ENCODE data around the gene MIGA1. TPM values are rescaled to one million over a fixed set of nuclear protein-coding genes. Genes with fewer than 3 reads are reported as not detected.

MIGA1 gene
- total and polyA plus RNA-seq, 2 of the 4 experiments (the other 2 are of a cell fraction) = 5.7 to 16.3 TPM

- no CpG with 5 or more reads among the region's 4 CpGs for WGBS, 2 experiments (ENCODE audit: extremely low coverage in 2 of 2, insufficient read length in 1 of 2)
- Histone ChIP-seq H2BK120ac (ENCODE audit: low read depth, low read length) (no peak overlapping the region), H3K27me3 (ENCODE audit: control insufficient read depth, insufficient read depth, low read length) (no peaks in the 10 kb centered on the region), H2BK20ac (ENCODE audit: low read depth, low read length) (no peak overlapping the region), H3K36me3 (ENCODE audit: control insufficient read depth, insufficient read depth, low read length) (peaks cover 12% of the 10 kb centered on the region), H3K23ac (ENCODE audit: low read depth, low read length) (no peak overlapping the region), H4K5ac (ENCODE audit: low read depth, low read length) (no peak overlapping the region), H2AK5ac (ENCODE audit: low read depth, low read length) (no peak overlapping the region), H2AFZ (replicated peaks; ENCODE audit: low read length, poor library complexity) (no peak overlapping the region), H2BK15ac (ENCODE audit: low read depth, low read length) (no peak overlapping the region), H3K79me1 (ENCODE audit: low read depth in 1 of 2, low read length in 2 of 2) (peaks cover 2 to 6% of the 10 kb centered on the region in 2 experiments; a peak in 3 of 4 replicates), H4K8ac (ENCODE audit: low read depth in 2 of 2, low read length in 2 of 2) (no peak overlapping the region), H3K4me2 (ENCODE audit: low read depth, low read length) (no peak overlapping the region), H3K4ac (ENCODE audit: low read depth, low read length) (no peak overlapping the region), H3K14ac (replicated peaks; ENCODE audit: low read depth, low read length) (no peak overlapping the region), H3K18ac (ENCODE audit: low read depth, low read length) (no peak overlapping the region), H3K9ac (ENCODE audit: low read depth, low read length) (no peak overlapping the region), H2AK9ac (replicated peaks; ENCODE audit: low read depth, low read length, poor library complexity) (no peak overlapping the region), H3K9me1 (ENCODE audit: insufficient read depth, low read length) (no peaks in the 10 kb centered on the region; the same call in 1 of the 2 replicates), H4K20me1 (ENCODE audit: insufficient read depth, low read length) (no peaks in the 10 kb centered on the region), H2BK5ac (ENCODE audit: low read depth, low read length, poor library complexity, severe bottlenecking) (no peak overlapping the region), H3K4me1 (ENCODE audit: control insufficient read depth, insufficient read depth, low read length) (0 out of 2 replicates have a peak, but pooled peaks cover 3% of the 10 kb centered on the region), H3K4me3 (ENCODE audit: insufficient read depth, low read depth, low read length) (no peak overlapping the region), H3K56ac (ENCODE audit: extremely low read depth, insufficient read depth, low read length) (no peak overlapping the region), H3K9me3 (ENCODE audit: control insufficient read depth, insufficient read depth, low read length) (no peaks in the 10 kb centered on the region), H3K27ac (ENCODE audit: insufficient read depth, low read length) (no peak overlapping the region), H4K91ac (ENCODE audit: insufficient read depth, low read depth, low read length) (no peak overlapping the region)
- TF ChIP-seq POLR2A (IDR thresholded peaks at IDR 0.05; ENCODE audit: low read depth, low read length) = no peak
- no peak for TF ChIP-seq CEBPB (IDR thresholded peaks at IDR 0.05; ENCODE audit: low read depth, low read length)
- no peak for TF ChIP-seq MXI1 (IDR thresholded peaks at IDR 0.05; ENCODE audit: borderline replicate concordance, low read depth, low read length)
- TF ChIP-seq MAFK (IDR thresholded peaks at IDR 0.05; ENCODE audit: low read depth, low read length) = no peak
- no peak for TF ChIP-seq SMC3 (IDR thresholded peaks at IDR 0.05; ENCODE audit: low read depth, low read length)
- no peak for TF ChIP-seq ELK1 (IDR thresholded peaks at IDR 0.05; ENCODE audit: borderline replicate concordance, low read depth, low read length)
- TF ChIP-seq USF2 (IDR thresholded peaks at IDR 0.05; ENCODE audit: low read depth, low read length) = no peak
- TF ChIP-seq BHLHE40 (IDR thresholded peaks at IDR 0.05; ENCODE audit: low read depth, low read length) = no peak
- no peak for TF ChIP-seq CTCF (conservative IDR thresholded peaks at IDR 0.05; ENCODE audit: low read depth, low read length)
- TF ChIP-seq NFE2L2 (IDR thresholded peaks at IDR 0.05; ENCODE audit: low read depth, low read length) = no peak
- TF ChIP-seq RAD21 (IDR thresholded peaks at IDR 0.05; ENCODE audit: low read length) = no peak
- no peak for TF ChIP-seq MAZ (IDR thresholded peaks at IDR 0.05; ENCODE audit: borderline replicate concordance, low read depth, low read length)
- no peak for TF ChIP-seq FOS (IDR thresholded peaks at IDR 0.05; ENCODE audit: low read depth, low read length)
- DNase-seq (no peak), ATAC-seq (ENCODE audit: low read depth) (no peak)
- ChIA-PET CTCF (no interaction called here), POLR2A (ENCODE audit: unreplicated experiment) (no interaction called here)
- intact Hi-C loops (cut with micrococcal nuclease) (no loop called here), in situ Hi-C loops (cut with MboI; ENCODE audit: low sequenced_read_pairs) (no loop called here), dilution Hi-C loops (cut with HindIII; ENCODE audit: low sequenced_read_pairs, unreplicated experiment) (no loop called here)
- no TSS peak for BruUV-seq (replicated peaks)
Observed at GRCh38 chr1:77866296-77866695, 86.8 kb downstream of the MIGA1 start.

Data from IMR-90 (cell line).